H9 (cell line): ENCODE results near the gene HSD3B1. TPM values are rescaled to one million over a fixed set of nuclear protein-coding genes. Genes with fewer than 3 reads are reported as not detected.

ENCODE experiments used
- DNase-seq: peaks from one replicate; pipeline ENCODE4 v3.0.0-alpha.2; 2017
- H2AFZ ChIP-seq: one replicate; pipeline ENCODE4 v1.6.1; 2013; ENCODE audit warnings: mild to moderate bottlenecking, low read length, control low read depth, moderate library complexity
- H2AK5ac ChIP-seq: 2 replicates; pipeline ENCODE4 v1.6.1; 2013; ENCODE audit warnings: low read length, control low read depth, mixed read lengths; ENCODE audit not compliant: insufficient read length
- H2BK120ac ChIP-seq: one replicate; pipeline ENCODE4 v1.6.1; 2013; ENCODE audit warnings: low read depth, mild to moderate bottlenecking, low read length, control low read depth, inconsistent platforms; ENCODE audit not compliant: poor library complexity, severe bottlenecking
- H2BK12ac ChIP-seq: 2 replicates; pipeline ENCODE4 v1.6.1; 2013; ENCODE audit warnings: low read length, control low read depth, mixed read lengths, low read depth; ENCODE audit not compliant: insufficient read length
- H2BK15ac ChIP-seq: 2 replicates; pipeline ENCODE4 v1.6.1; 2013; ENCODE audit warnings: low read depth, low read length, control low read depth
- H2BK20ac ChIP-seq: one replicate; pipeline ENCODE4 v1.6.1; 2013; ENCODE audit warnings: low read depth, mild to moderate bottlenecking, low read length, control low read depth, inconsistent platforms; ENCODE audit not compliant: poor library complexity, severe bottlenecking
- H2BK5ac ChIP-seq: 2 replicates; pipeline ENCODE4 v1.6.1; 2013; ENCODE audit warnings: low read length, control low read depth, mixed read lengths; ENCODE audit not compliant: insufficient read length
- H3K14ac ChIP-seq: 2 replicates; pipeline ENCODE4 v1.6.1; 2013; ENCODE audit warnings: low read length, control low read depth; ENCODE audit not compliant: insufficient read depth
- H3K18ac ChIP-seq: 2 replicates; pipeline ENCODE4 v1.6.1; 2013; ENCODE audit warnings: low read depth, mild to moderate bottlenecking, mixed read lengths, low read length, control low read depth; ENCODE audit not compliant: insufficient read length
- H3K23ac ChIP-seq: 2 replicates; pipeline ENCODE4 v1.6.1; 2013; ENCODE audit warnings: low read length, control low read depth, mixed read lengths, low read depth; ENCODE audit not compliant: insufficient read length
- H3K23me2 ChIP-seq: 2 replicates; pipeline ENCODE4 v1.6.1; 2013; ENCODE audit warnings: low read depth, mild to moderate bottlenecking, mixed read lengths, low read length, control low read depth; ENCODE audit not compliant: insufficient read length, poor library complexity, severe bottlenecking
- H3K27ac ChIP-seq: 2 replicates; pipeline ENCODE4 v1.5.1; 2013; ENCODE audit warnings: low read length, control low read depth, mixed read lengths, low read depth; ENCODE audit not compliant: insufficient read length
- H3K27me3 ChIP-seq: 2 replicates; pipeline ENCODE4 v1.6.1; 2013; ENCODE audit warnings: low read length, control low read depth, inconsistent platforms; ENCODE audit not compliant: insufficient read depth
- H3K4ac ChIP-seq: 2 replicates; pipeline ENCODE4 v1.6.1; 2013; ENCODE audit warnings: low read depth, mild to moderate bottlenecking, control low read depth, inconsistent platforms, low read length, moderate library complexity
- H3K4me1 ChIP-seq: 2 replicates; pipeline ENCODE4 v1.6.1; 2013; ENCODE audit warnings: low read length, control low read depth, inconsistent platforms; ENCODE audit not compliant: insufficient read depth
- H3K4me2 ChIP-seq: 2 replicates; pipeline ENCODE4 v1.6.1; 2013; ENCODE audit warnings: low read length, control low read depth, mixed read lengths; ENCODE audit not compliant: insufficient read length, insufficient read depth
- H3K56ac ChIP-seq: 2 replicates; pipeline ENCODE4 v1.6.1; 2013; ENCODE audit warnings: low read depth, mild to moderate bottlenecking, mixed read lengths, low read length, control low read depth; ENCODE audit not compliant: insufficient read length
- H3K79me1 ChIP-seq: 2 replicates; pipeline ENCODE4 v1.6.1; 2013; ENCODE audit warnings: low read depth, mild to moderate bottlenecking, moderate library complexity, low read length, control low read depth, inconsistent platforms; ENCODE audit not compliant: insufficient read depth, poor library complexity, severe bottlenecking
- H3K79me2 ChIP-seq: 2 replicates; pipeline ENCODE4 v1.6.1; 2013; ENCODE audit warnings: low read length, control low read depth, inconsistent platforms; ENCODE audit not compliant: insufficient read depth
- H3K9ac ChIP-seq: 2 replicates; pipeline ENCODE4 v1.6.1; 2013; ENCODE audit warnings: low read length, control low read depth, mixed read lengths; ENCODE audit not compliant: insufficient read length; ENCODE audit errors: extremely low read depth
- H3K9me3 ChIP-seq: one replicate; pipeline ENCODE4 v1.6.1; 2013; ENCODE audit warnings: low read depth, low read length, inconsistent platforms; ENCODE audit not compliant: control insufficient read depth
- H3T11ph ChIP-seq: one replicate; pipeline ENCODE4 v1.6.1; 2013; ENCODE audit warnings: mild to moderate bottlenecking, low read length, control low read depth, inconsistent platforms
- H4K20me1 ChIP-seq: one replicate; pipeline ENCODE4 v1.6.1; 2013; ENCODE audit not compliant: control insufficient read depth, insufficient read length, insufficient read depth
- H4K5ac ChIP-seq: 2 replicates; pipeline ENCODE4 v1.6.1; 2013; ENCODE audit warnings: low read depth, mild to moderate bottlenecking, mixed read lengths, low read length, control low read depth; ENCODE audit not compliant: insufficient read length
- H4K8ac ChIP-seq: replicated peaks from 2 replicates; pipeline ENCODE4 v1.6.1; 2013; ENCODE audit warnings: low read length, control low read depth, mixed read lengths, low read depth; ENCODE audit not compliant: insufficient read length
- H4K91ac ChIP-seq: 2 replicates; pipeline ENCODE4 v1.6.1; 2013; ENCODE audit warnings: low read depth, mild to moderate bottlenecking, moderate library complexity, mixed read lengths, low read length, control low read depth; ENCODE audit not compliant: insufficient read length
- H3K27ac Mint-ChIP-seq, 3 experiments: 2 replicates in 2 of 3; 3 replicates in 1 of 3; pipeline ENCODE4 v1.8.0; 2020 to 2021; ENCODE audit warnings: mixed read lengths in 3 of 3, mild to moderate bottlenecking in 1 of 3, moderate library complexity in 1 of 3
- H3K27me3 Mint-ChIP-seq: 2 replicates; pipeline ENCODE4 v1.8.0; 2021; ENCODE audit warnings: low read depth, mild to moderate bottlenecking, moderate library complexity, mixed read lengths
- H3K36me3 Mint-ChIP-seq, 3 experiments: 2 replicates in 2 of 3; 3 replicates in 1 of 3; pipeline ENCODE4 v1.8.0; 2020 to 2021; ENCODE audit warnings: low read depth in 3 of 3, mixed read lengths in 3 of 3; ENCODE audit not compliant: insufficient read depth in 1 of 3
- H3K4me1 Mint-ChIP-seq, 2 experiments: 2 replicates each; pipeline ENCODE4 v1.8.0; 2020; ENCODE audit warnings: mixed read lengths in 2 of 2
- H3K4me3 Mint-ChIP-seq, 2 experiments: 2 replicates in 1 of 2; 3 replicates in 1 of 2; pipeline ENCODE4 v1.8.0; 2020 to 2021; ENCODE audit warnings: mild to moderate bottlenecking in 2 of 2, mixed read lengths in 2 of 2, moderate library complexity in 1 of 2
- H3K9me3 Mint-ChIP-seq, 2 experiments: 2 replicates in 1 of 2; 3 replicates in 1 of 2; pipeline ENCODE4 v1.8.0; 2020; ENCODE audit warnings: mild to moderate bottlenecking in 2 of 2, mixed read lengths in 2 of 2, moderate library complexity in 1 of 2
- CTCF ChIP-seq: fragments of 200-600 bp; sonication (generic); conservative IDR thresholded peaks from 3 replicates; pipeline ENCODE4 v1.8.0; 2021; ENCODE audit warnings: antibody characterized with exemption, mild to moderate bottlenecking
- WGBS: extraction: QIAGEN DNeasy Blood & Tissue Kit; methylation state at CpG from one replicate; pipeline ENCODE4 v1.1.7; 2013; ENCODE audit warnings: missing lambda C conversion rate, low lambda C conversion rate, mixed read lengths; ENCODE audit not compliant: insufficient read length; ENCODE audit errors: extremely low coverage; 5-methylcytosine and 5-hydroxymethylcytosine counted together
- total RNA-seq: library from RNA; stranded (reverse); gene quantifications from 2 replicates; pipeline ENCODE4 v1.2.1, GENCODE V29; 2021

HSD3B1 gene
- total RNA-seq, 1 experiment from 2014 or later = not detected

GRCh38 chr1:119467219-119467618 lies 39.8 kb upstream of the HSD3B1 start:
- no peak overlapping the region for H4K5ac ChIP-seq
- no peak overlapping the region for H3K14ac ChIP-seq
- Mint-ChIP-seq H3K9me3 (no peaks in the 10 kb centered on the region), H3K27ac (no peak overlapping the region), H3K36me3 (no peaks in the 10 kb centered on the region), H3K4me3 (no peak overlapping the region), H3K4me1 (peaks cover 3 to 11% of the 10 kb centered on the region in 2 experiments; a peak in 3 of 4 replicates), H3K27me3 (peaks cover 5% of the 10 kb centered on the region)
- H3K56ac ChIP-seq = no peak overlapping the region
- H3K23ac ChIP-seq = no peak overlapping the region
- DNase-seq = no peak
- H3K9me3 ChIP-seq = no peaks in the 10 kb centered on the region
- H2AFZ ChIP-seq = no peak overlapping the region
- no peaks in the 10 kb centered on the region for H3K27me3 ChIP-seq
- no peak overlapping the region for H2BK120ac ChIP-seq
- H3K4ac ChIP-seq = no peak overlapping the region
- H3K79me2 ChIP-seq = no peaks in the 10 kb centered on the region
- H4K91ac ChIP-seq = no peak overlapping the region
- TF ChIP-seq CTCF = no peak
- no peak overlapping the region for H3K9ac ChIP-seq
- no peak overlapping the region for H3K27ac ChIP-seq
- H3K18ac ChIP-seq = no peak overlapping the region
- H3K79me1 ChIP-seq = no peaks in the 10 kb centered on the region
- H4K20me1 ChIP-seq = no peaks in the 10 kb centered on the region
- no peak overlapping the region for H2BK20ac ChIP-seq
- no peak overlapping the region for H4K8ac ChIP-seq
- H3K4me2 ChIP-seq = no peak overlapping the region
- H3K23me2 ChIP-seq = no peaks in the 10 kb centered on the region
- no peak overlapping the region for H2BK12ac ChIP-seq
- H2BK15ac ChIP-seq = no peak overlapping the region
- no peak overlapping the region for H2BK5ac ChIP-seq
- peaks cover 3% of the 10 kb centered on the region; the same call in 1 of the 2 replicates for H3K4me1 ChIP-seq
- no CpG with 5 or more reads among the region's 1 CpG for WGBS
- no peak overlapping the region for H3T11ph ChIP-seq
- no peak overlapping the region for H2AK5ac ChIP-seq
